ENCODE results near the gene PCAT7. TPM values are rescaled to one million over a fixed set of nuclear protein-coding genes. Genes with fewer than 3 reads are reported as not detected.

The PCAT7 gene
- polyA plus RNA-seq, 1 donor (not counting 4 experiments of a cell fraction or from before 2014, with no cell fraction given), result not detected

- dilution Hi-C loops (cut with MboI; ENCODE audit: extremely low pct_ligation_motif_present, low sequenced_read_pairs), result no loop called here
- no peaks in the 10 kb centered on the region for H3K79me2 ChIP-seq (ENCODE audit: control insufficient read depth, insufficient read depth, low read length)
- H4K20me1 ChIP-seq (ENCODE audit: control insufficient read depth, extremely low read depth, insufficient read depth, low read length), result no peaks in the 10 kb centered on the region
- no peak overlapping the region for H2AFZ ChIP-seq (ENCODE audit: control insufficient read depth, low read length)
- FAIRE-seq (no peak), DNase-seq (ENCODE audit: low read depth, low spot score) (no peak)
- H3K9ac ChIP-seq (ENCODE audit: control insufficient read depth, extremely low read depth, insufficient read depth, low read length), result no peak overlapping the region
- H3K4me1 ChIP-seq (ENCODE audit: control insufficient read depth, extremely low read depth, insufficient read depth, low read length), result no peaks in the 10 kb centered on the region
- H3K27ac ChIP-seq (ENCODE audit: control insufficient read depth, insufficient read depth, low read length), result no peak overlapping the region
- H3K36me3 ChIP-seq (ENCODE audit: control insufficient read depth in 2 of 2, extremely low read depth in 1 of 2, insufficient read depth in 2 of 2, low read length in 2 of 2), result no peaks in the 10 kb centered on the region
- no peak overlapping the region for H3K4me2 ChIP-seq (ENCODE audit: control insufficient read depth, extremely low read depth, insufficient read depth, low read depth, low read length)
- H3K4me3 ChIP-seq (ENCODE audit: control insufficient read depth in 2 of 3, extremely low read depth in 1 of 3, insufficient read depth in 2 of 3, low read depth in 1 of 3, low read length in 3 of 3), result no peak overlapping the region
- TF ChIP-seq CTCF (optimal IDR thresholded peaks at IDR 0.05 in 1 of 3, IDR thresholded peaks at IDR 0.05 in 1 of 3, conservative IDR thresholded peaks at IDR 0.05 in 1 of 3; ENCODE audit: extremely low read depth in 1 of 3, insufficient read depth in 2 of 3, low read length in 3 of 3) (no peak), EZH2 (IDR thresholded peaks at IDR 0.05; ENCODE audit: low read length) (no peak)
- no peaks in the 10 kb centered on the region for H3K27me3 ChIP-seq (ENCODE audit: control insufficient read depth, extremely low read depth, insufficient read depth, low read length)
- no peaks in the 10 kb centered on the region for H3K9me1 ChIP-seq (ENCODE audit: control insufficient read depth, extremely low read depth, insufficient read depth, low read length)
- H3K9me3 ChIP-seq (ENCODE audit: control insufficient read depth, low read depth, low read length), result no peaks in the 10 kb centered on the region
These were observed 28.6 kb upstream of the PCAT7 start for GRCh38 chr9:94526271-94526670.

- Histone ChIP-seq H3K36me3 (ENCODE audit: control insufficient read depth in 2 of 2, extremely low read depth in 1 of 2, insufficient read depth in 2 of 2, low read length in 2 of 2) (no peaks in the 10 kb centered on the region), H3K9me1 (ENCODE audit: control insufficient read depth, extremely low read depth, insufficient read depth, low read length) (no peaks in the 10 kb centered on the region), H2AFZ (ENCODE audit: control insufficient read depth, low read length) (no peak overlapping the region), H4K20me1 (ENCODE audit: control insufficient read depth, extremely low read depth, insufficient read depth, low read length) (no peaks in the 10 kb centered on the region), H3K27ac (ENCODE audit: control insufficient read depth, insufficient read depth, low read length) (no peak overlapping the region), H3K79me2 (ENCODE audit: control insufficient read depth, insufficient read depth, low read length) (no peaks in the 10 kb centered on the region), H3K4me3 (ENCODE audit: control insufficient read depth in 2 of 3, extremely low read depth in 1 of 3, insufficient read depth in 2 of 3, low read depth in 1 of 3, low read length in 3 of 3) (no peak overlapping the region), H3K4me2 (ENCODE audit: control insufficient read depth, extremely low read depth, insufficient read depth, low read depth, low read length) (no peak overlapping the region), H3K9ac (ENCODE audit: control insufficient read depth, extremely low read depth, insufficient read depth, low read length) (no peak overlapping the region), H3K4me1 (ENCODE audit: control insufficient read depth, extremely low read depth, insufficient read depth, low read length) (no peaks in the 10 kb centered on the region), H3K27me3 (ENCODE audit: control insufficient read depth, extremely low read depth, insufficient read depth, low read length) (no peaks in the 10 kb centered on the region), H3K9me3 (ENCODE audit: control insufficient read depth, low read depth, low read length) (no peaks in the 10 kb centered on the region)
- dilution Hi-C loops (cut with MboI; ENCODE audit: extremely low pct_ligation_motif_present, low sequenced_read_pairs), result no loop called here
- DNase-seq (ENCODE audit: low read depth, low spot score) (no peak), FAIRE-seq (no peak)
- no peak for TF ChIP-seq CTCF (optimal IDR thresholded peaks at IDR 0.05 in 1 of 3, IDR thresholded peaks at IDR 0.05 in 1 of 3, conservative IDR thresholded peaks at IDR 0.05 in 1 of 3; ENCODE audit: extremely low read depth in 1 of 3, insufficient read depth in 2 of 3, low read length in 3 of 3)
- no peak for TF ChIP-seq EZH2 (IDR thresholded peaks at IDR 0.05; ENCODE audit: low read length)
These were observed 27.9 kb upstream of the PCAT7 start for GRCh38 chr9:94526951-94527350.

Measured in keratinocyte (primary cell).